ENCODE data around the gene TMPRSS6. TPM values are rescaled to one million over a fixed set of nuclear protein-coding genes. Genes with fewer than 3 reads are reported as not detected.

Gene TMPRSS6
- polyA plus RNA-seq, 1 donor = not detected

GRCh38 chr22:37025500-37026070 lies 83.9 kb downstream of the TMPRSS6 start:
- DNase-seq = no peak

- no peak for DNase-seq
Measured at GRCh38 chr22:37024339-37025157, 85.0 kb downstream of the TMPRSS6 start.

- no peak for DNase-seq
Measured at GRCh38 chr22:37023743-37024338, 85.7 kb downstream of the TMPRSS6 start.

GRCh38 chr22:37022483-37023337 lies 86.8 kb downstream of the TMPRSS6 start:
- DNase-seq = no peak

GRCh38 chr22:37021710-37022482 lies 87.6 kb downstream of the TMPRSS6 start:
- peak; percentile 38 for DNase-seq

GRCh38 chr22:37021041-37021440 lies 88.5 kb downstream of the TMPRSS6 start:
- DNase-seq = no peak

- peak; percentile 37 for DNase-seq
Measured at GRCh38 chr22:37020192-37020479, 89.4 kb downstream of the TMPRSS6 start.

GRCh38 chr22:37019309-37020191 lies 90.0 kb downstream of the TMPRSS6 start, which contains the start of the genes MPST and TST:
TSS of gene MPST (plus strand) at chr22:37019742. CDS start at chr22:37019837, 95 bp downstream.
TSS of gene TST (minus strand) at chr22:37019447. CDS start at chr22:37018732, 715 bp downstream.
- DNase-seq = peak; percentile 86

GRCh38 chr22:37018815-37019308 lies 90.7 kb downstream of the TMPRSS6 start:
- peak; percentile 72 for DNase-seq

- no peak for DNase-seq
Measured at GRCh38 chr22:37018086-37018814, 91.3 kb downstream of the TMPRSS6 start.

- no peak for DNase-seq
Measured at GRCh38 chr22:37017356-37017755, 92.2 kb downstream of the TMPRSS6 start.

GRCh38 chr22:37016134-37016910 lies 93.2 kb downstream of the TMPRSS6 start:
- DNase-seq = no peak

GRCh38 chr22:37015587-37015878 lies 94.0 kb downstream of the TMPRSS6 start:
- no peak for DNase-seq

Other genes with a start within 250 kb of the TMPRSS6 start
- 4.5 TPM for gene NCF4, start 248.7 kb downstream of the TMPRSS6 start, polyA plus RNA-seq (ENCODE audit: insufficient read length)
- 2.0 TPM for gene CSF2RB, start 196.1 kb downstream of the TMPRSS6 start, polyA plus RNA-seq (ENCODE audit: insufficient read length)
- 21.1 TPM for gene TST, start 90.3 kb downstream of the TMPRSS6 start, polyA plus RNA-seq (ENCODE audit: insufficient read length)
- gene MPST, start 90.0 kb downstream of the TMPRSS6 start, polyA plus RNA-seq (ENCODE audit: insufficient read length) = 56.0 TPM
- 15.3 TPM for gene KCTD17, start 58.0 kb downstream of the TMPRSS6 start, polyA plus RNA-seq (ENCODE audit: insufficient read length)
- 1.6 TPM for gene IL2RB, start 40.2 kb upstream of the TMPRSS6 start, polyA plus RNA-seq (ENCODE audit: insufficient read length)
- gene C1QTNF6, start 78.5 kb upstream of the TMPRSS6 start, polyA plus RNA-seq (ENCODE audit: insufficient read length) = 17.7 TPM
- gene SSTR3, start 102.8 kb upstream of the TMPRSS6 start, polyA plus RNA-seq (ENCODE audit: insufficient read length) = not detected
- gene RAC2, start 134.6 kb upstream of the TMPRSS6 start, polyA plus RNA-seq (ENCODE audit: insufficient read length) = 5.6 TPM
- 10.0 TPM for gene CYTH4, start 172.8 kb upstream of the TMPRSS6 start, polyA plus RNA-seq (ENCODE audit: insufficient read length)